Measurements from ENCODE around the gene PTPRD. TPM values are rescaled to one million over a fixed set of nuclear protein-coding genes. Genes with fewer than 3 reads are reported as not detected.
A peak's percentile ranks its signal among the peaks of the same experiment; 100 is the strongest.

PTPRD gene
- total and polyA plus RNA-seq, 3 experiments from 2014 or later: 0.02 to 0.04 TPM; not detected in 1

- Histone ChIP-seq H3K36me3 (ENCODE audit: insufficient read depth, low read length) (no peaks in the 10 kb centered on the region), H3K4me1 (ENCODE audit: insufficient read depth, low read length) (peaks cover 4% of the 10 kb centered on the region), H3K27ac (ENCODE audit: low read depth, low read length) (no peak overlapping the region), H3K9me3 (ENCODE audit: low read length) (no peaks in the 10 kb centered on the region), H3K27me3 (ENCODE audit: insufficient read depth, low read length, poor library complexity, severe bottlenecking) (peaks cover 5% of the 10 kb centered on the region), H3K4me3 (ENCODE audit: low read length) (no peak overlapping the region)
- Mint-ChIP-seq H3K27ac (peak overlapping the region in 1 of 8 donors; percentile 50), H3K36me3 (no peaks in the 10 kb centered on the region), H3K4me3 (peak overlapping the region; percentile 26 to 72 (median 50)), H3K4me1 (peaks cover 5 to 18% (median 16%) of the 10 kb centered on the region in 3 donors), H3K27me3 (peaks cover 19 to 43% of the 10 kb centered on the region in 2 donors), H3K9me3 (peaks cover 0 to 3% (median 0%) of the 10 kb centered on the region in 5 donors)
- CTCF ChIA-PET: no interaction called here
- POLR2A ChIA-PET: no interaction called here
- DNase-seq: no peak
Measured at GRCh38 chr9:8858596-8859161, 1754.1 kb downstream of the PTPRD start.

- Histone ChIP-seq H3K4me1 (ENCODE audit: insufficient read depth, low read length) (peaks cover 4% of the 10 kb centered on the region), H3K27ac (ENCODE audit: low read depth, low read length) (no peak overlapping the region), H3K9me3 (ENCODE audit: low read length) (no peaks in the 10 kb centered on the region), H3K4me3 (ENCODE audit: low read length) (no peak overlapping the region), H3K27me3 (ENCODE audit: insufficient read depth, low read length, poor library complexity, severe bottlenecking) (peaks cover 5% of the 10 kb centered on the region), H3K36me3 (ENCODE audit: insufficient read depth, low read length) (no peaks in the 10 kb centered on the region)
- CTCF ChIA-PET: no interaction called here
- no peak overlapping the region for H3K27ac Mint-ChIP-seq
- POLR2A ChIA-PET: no interaction called here
- peaks cover 5 to 18% (median 16%) of the 10 kb centered on the region in 3 donors for H3K4me1 Mint-ChIP-seq
- no peaks in the 10 kb centered on the region for H3K36me3 Mint-ChIP-seq
- peaks cover 20 to 49% of the 10 kb centered on the region in 2 donors for H3K27me3 Mint-ChIP-seq
- H3K4me3 Mint-ChIP-seq: peak overlapping the region; percentile 16 to 72 (median 49)
- H3K9me3 Mint-ChIP-seq: peaks cover 0 to 3% (median 0%) of the 10 kb centered on the region in 5 donors
- no peak for DNase-seq
Measured at GRCh38 chr9:8857926-8858595, 1754.7 kb downstream of the PTPRD start.

- Mint-ChIP-seq H3K4me1 (peaks cover 5 to 18% (median 16%) of the 10 kb centered on the region in 3 donors), H3K9me3 (peaks cover 0 to 3% (median 0%) of the 10 kb centered on the region in 5 donors), H3K27ac (no peak overlapping the region), H3K4me3 (peak overlapping the region in 6 of 7 donors; percentile 28 to 66 (median 40)), H3K27me3 (peaks cover 21 to 50% of the 10 kb centered on the region in 2 donors), H3K36me3 (no peaks in the 10 kb centered on the region)
- Histone ChIP-seq H3K27me3 (ENCODE audit: insufficient read depth, low read length, poor library complexity, severe bottlenecking) (peaks cover 5% of the 10 kb centered on the region), H3K4me3 (ENCODE audit: low read length) (no peak overlapping the region), H3K4me1 (ENCODE audit: insufficient read depth, low read length) (peaks cover 4% of the 10 kb centered on the region), H3K36me3 (ENCODE audit: insufficient read depth, low read length) (no peaks in the 10 kb centered on the region), H3K27ac (ENCODE audit: low read depth, low read length) (no peak overlapping the region), H3K9me3 (ENCODE audit: low read length) (no peaks in the 10 kb centered on the region)
- no peak for DNase-seq
- CTCF ChIA-PET: no interaction called here
- POLR2A ChIA-PET: no interaction called here
Measured at GRCh38 chr9:8857068-8857925, 1755.5 kb downstream of the PTPRD start.

- CTCF ChIA-PET: no interaction called here
- H3K27me3 Mint-ChIP-seq: peaks cover 21 to 50% of the 10 kb centered on the region in 2 donors
- no peaks in the 10 kb centered on the region for H3K36me3 ChIP-seq (ENCODE audit: insufficient read depth, low read length)
Measured at GRCh38 chr9:8856396-8857067, 1756.3 kb downstream of the PTPRD start.

GRCh38 chr9:8855046-8855445 is 1757.8 kb downstream of the PTPRD start:
- H3K36me3 ChIP-seq (ENCODE audit: insufficient read depth, low read length): no peaks in the 10 kb centered on the region
- no peaks in the 10 kb centered on the region for H3K9me3 ChIP-seq (ENCODE audit: low read length)
- H3K27me3 Mint-ChIP-seq: peaks cover 21 to 50% of the 10 kb centered on the region in 2 donors
- no peak overlapping the region for H3K4me3 ChIP-seq (ENCODE audit: low read length)
- peaks cover 5 to 18% (median 16%) of the 10 kb centered on the region in 3 donors for H3K4me1 Mint-ChIP-seq
- peaks cover 4% of the 10 kb centered on the region for H3K4me1 ChIP-seq (ENCODE audit: insufficient read depth, low read length)
- H3K27me3 ChIP-seq (ENCODE audit: insufficient read depth, low read length, poor library complexity, severe bottlenecking): peaks cover 5% of the 10 kb centered on the region
- H3K9me3 Mint-ChIP-seq: peaks cover 0 to 3% (median 0%) of the 10 kb centered on the region in 5 donors
- no peak overlapping the region for H3K27ac ChIP-seq (ENCODE audit: low read depth, low read length)
- ChIA-PET CTCF (no interaction called here), POLR2A (no interaction called here)
- H3K4me3 Mint-ChIP-seq: no peak overlapping the region
- no peak for DNase-seq
- no peak overlapping the region for H3K27ac Mint-ChIP-seq
- no peaks in the 10 kb centered on the region for H3K36me3 Mint-ChIP-seq

More at GRCh38 chr9:8856396-8857067, 1756.3 kb downstream of the PTPRD start:
- Mint-ChIP-seq H3K9me3 (peaks cover 0 to 3% (median 0%) of the 10 kb centered on the region in 5 donors), H3K4me3 (peak overlapping the region; percentile 15 to 66 (median 30)), H3K36me3 (no peaks in the 10 kb centered on the region), H3K27ac (no peak overlapping the region), H3K4me1 (peaks cover 5 to 18% (median 16%) of the 10 kb centered on the region in 3 donors)
- no peaks in the 10 kb centered on the region for H3K9me3 ChIP-seq (ENCODE audit: low read length)
- POLR2A ChIA-PET: no interaction called here
- peaks cover 5% of the 10 kb centered on the region for H3K27me3 ChIP-seq (ENCODE audit: insufficient read depth, low read length, poor library complexity, severe bottlenecking)
- H3K4me1 ChIP-seq (ENCODE audit: insufficient read depth, low read length): peaks cover 4% of the 10 kb centered on the region
- DNase-seq: no peak
- H3K27ac ChIP-seq (ENCODE audit: low read depth, low read length): no peak overlapping the region
- H3K4me3 ChIP-seq (ENCODE audit: low read length): no peak overlapping the region

GRCh38 chr9:8852301-8852864 is 1760.4 kb downstream of the PTPRD start:
- no peak overlapping the region for H3K27ac ChIP-seq (ENCODE audit: low read depth, low read length)
- H3K9me3 ChIP-seq (ENCODE audit: low read length): no peaks in the 10 kb centered on the region
- Mint-ChIP-seq H3K36me3 (no peaks in the 10 kb centered on the region), H3K27me3 (peaks cover 13 to 35% of the 10 kb centered on the region in 2 donors), H3K4me3 (no peak overlapping the region), H3K27ac (no peak overlapping the region), H3K9me3 (peaks cover 0 to 7% (median 0%) of the 10 kb centered on the region in 5 donors), H3K4me1 (peaks cover 1 to 10% (median 9%) of the 10 kb centered on the region in 3 donors)
- no peaks in the 10 kb centered on the region for H3K36me3 ChIP-seq (ENCODE audit: insufficient read depth, low read length)
- ChIA-PET POLR2A (no interaction called here), CTCF (no interaction called here)
- H3K4me3 ChIP-seq (ENCODE audit: low read length): no peak overlapping the region
- DNase-seq: no peak
- peaks cover 5% of the 10 kb centered on the region for H3K27me3 ChIP-seq (ENCODE audit: insufficient read depth, low read length, poor library complexity, severe bottlenecking)
- peaks cover 4% of the 10 kb centered on the region for H3K4me1 ChIP-seq (ENCODE audit: insufficient read depth, low read length)

GRCh38 chr9:8850914-8851313 is 1761.9 kb downstream of the PTPRD start:
- no peak overlapping the region for H3K27ac Mint-ChIP-seq
- no peak overlapping the region for H3K4me3 Mint-ChIP-seq
- Histone ChIP-seq H3K27ac (ENCODE audit: low read depth, low read length) (no peak overlapping the region), H3K9me3 (ENCODE audit: low read length) (no peaks in the 10 kb centered on the region), H3K4me3 (ENCODE audit: low read length) (no peak overlapping the region), H3K36me3 (ENCODE audit: insufficient read depth, low read length) (no peaks in the 10 kb centered on the region), H3K27me3 (ENCODE audit: insufficient read depth, low read length, poor library complexity, severe bottlenecking) (no peaks in the 10 kb centered on the region), H3K4me1 (ENCODE audit: insufficient read depth, low read length) (no peaks in the 10 kb centered on the region)
- no peak for DNase-seq
- ChIA-PET POLR2A (no interaction called here), CTCF (no interaction called here)
- peaks cover 0 to 7% (median 0%) of the 10 kb centered on the region in 5 donors for H3K9me3 Mint-ChIP-seq
- H3K4me1 Mint-ChIP-seq: no peaks in the 10 kb centered on the region
- peaks cover 6 to 24% of the 10 kb centered on the region in 2 donors for H3K27me3 Mint-ChIP-seq
- H3K36me3 Mint-ChIP-seq: no peaks in the 10 kb centered on the region
